B cell (primary cell): ENCODE measurements around the gene L3MBTL3. TPM values are rescaled to one million over a fixed set of nuclear protein-coding genes. Genes with fewer than 3 reads are reported as not detected.

Experiments
- ATAC-seq: fragments of 200-7000 bp; cut with Tn5 transposase; one replicate; pipeline ENCODE4 v1.10.0; 2021; ENCODE audit warnings: low read depth, mild to moderate bottlenecking, moderate number of reproducible peaks, moderate library complexity
- CTCF ChIA-PET: fragments of 350-600 bp; sonication (Branson Sonifier 250); formaldehyde crosslinking; loops from one replicate; lab custom pipeline; 2021; ENCODE audit warnings: antibody characterized with exemption, inconsistent platforms; lab: Charles Lee
- POLR2A ChIA-PET: fragments of 350-600 bp; sonication (Branson Sonifier 250); formaldehyde crosslinking; loops from one replicate; lab custom pipeline; 2021; ENCODE audit warnings: antibody characterized with exemption; lab: Charles Lee
- DNase-seq: peaks from one replicate; pipeline ENCODE4 v3.0.0; 2013
- H2AFZ ChIP-seq: 2 replicates; pipeline ENCODE4 v1.6.1; 2012; ENCODE audit warnings: mild to moderate bottlenecking, low read depth, low read length; ENCODE audit not compliant: insufficient read depth, poor library complexity, severe bottlenecking
- H3K27ac ChIP-seq, 2 donors: 1 replicate in 1 of 2; 2 replicates in 1 of 2; pipeline ENCODE4 v1.5.1; 2012 to 2013; ENCODE audit warnings: low read length in 2 of 2, mild to moderate bottlenecking in 2 of 2, moderate library complexity in 1 of 2
- H3K27me3 ChIP-seq, 4 experiments: fragments of 200-600 bp in 1 of 4; sonication (generic) in 1 of 4; replicated peaks in 1 of 4; 1 replicate in 2 of 4; 2 replicates in 2 of 4; pipeline versions ENCODE4 v1.6.1 to v1.7.0; 2013 to 2016; ENCODE audit warnings: low read length in 3 of 4, mild to moderate bottlenecking in 2 of 4, mixed read lengths in 1 of 4, moderate library complexity in 1 of 4; ENCODE audit not compliant: insufficient read depth in 4 of 4, control insufficient read depth in 3 of 4; ENCODE audit errors: control extremely low read depth in 1 of 4
- H3K36me3 ChIP-seq, 2 experiments: replicated peaks in 1 of 2; 1 replicate in 1 of 2; 2 replicates in 1 of 2; pipeline versions ENCODE4 v1.6.1 to v1.7.1; 2013; ENCODE audit warnings: low read length in 1 of 2; ENCODE audit not compliant: insufficient read depth in 2 of 2, control insufficient read depth in 1 of 2; ENCODE audit errors: control extremely low read depth in 1 of 2, extremely low read depth in 1 of 2
- H3K4me1 ChIP-seq, 2 donors: fragments of 200-600 bp in 1 of 2; sonication (generic) in 1 of 2; 1 replicate in 1 of 2; 2 replicates in 1 of 2; pipeline versions ENCODE4 v1.5.1 to v1.6.1; 2013 to 2017; ENCODE audit warnings: low read length in 2 of 2; ENCODE audit not compliant: control insufficient read depth in 2 of 2, insufficient read depth in 2 of 2
- H3K4me2 ChIP-seq: replicated peaks from 2 replicates; pipeline ENCODE3; 2012; ENCODE audit warnings: mild to moderate bottlenecking, low read depth, low read length; ENCODE audit not compliant: poor library complexity, severe bottlenecking
- H3K4me3 ChIP-seq, 5 experiments: fragments of 200-600 bp in 1 of 5; sonication (generic) in 1 of 5; 1 replicate in 3 of 5; 2 replicates in 2 of 5; pipeline versions ENCODE4 v1.5.1 to v1.7.0; 2011 to 2016; ENCODE audit warnings: low read length in 4 of 5, mild to moderate bottlenecking in 4 of 5, low read depth in 2 of 5, control low read depth in 1 of 5, moderate library complexity in 1 of 5; ENCODE audit not compliant: insufficient read depth in 1 of 5; ENCODE audit errors: control extremely low read depth in 1 of 5, extremely low read depth in 1 of 5
- H3K79me2 ChIP-seq: fragments of 200-600 bp; sonication (generic); one replicate; pipeline ENCODE4 v1.6.0; 2016; ENCODE audit warnings: low read length; ENCODE audit not compliant: control insufficient read depth, insufficient read depth
- H3K9ac ChIP-seq: fragments of 200-600 bp; sonication (generic); 2 replicates; pipeline ENCODE4 v1.6.1; 2017; ENCODE audit warnings: mild to moderate bottlenecking, low read length, moderate library complexity
- H3K9me3 ChIP-seq, 3 donors: one replicate each; pipeline versions ENCODE4 v1.6.1 to v1.7.1; 2013; ENCODE audit warnings: low read length in 2 of 3; ENCODE audit not compliant: control insufficient read depth in 2 of 3, insufficient read depth in 1 of 3; ENCODE audit errors: control extremely low read depth in 1 of 3
- H4K20me1 ChIP-seq: 2 replicates; pipeline ENCODE4 v1.6.0; 2012; ENCODE audit warnings: mild to moderate bottlenecking, low read length; ENCODE audit not compliant: insufficient read depth, control insufficient read depth, poor library complexity, severe bottlenecking
- H3K27ac Mint-ChIP-seq: one replicate; pipeline ENCODE4 v1.8.0; 2021; ENCODE audit warnings: mixed read lengths
- H3K27me3 Mint-ChIP-seq: one replicate; pipeline ENCODE4 v1.8.0; 2021; ENCODE audit warnings: mixed read lengths
- H3K4me1 Mint-ChIP-seq: one replicate; pipeline ENCODE4 v1.8.0; 2021; ENCODE audit warnings: mixed read lengths
- H3K4me3 Mint-ChIP-seq: one replicate; pipeline ENCODE4 v1.8.0; 2021; ENCODE audit warnings: mixed read lengths
- H3K9me3 Mint-ChIP-seq: one replicate; pipeline ENCODE4 v1.8.0; 2022; ENCODE audit warnings: mixed read lengths; ENCODE audit not compliant: insufficient read depth
- CTCF ChIP-seq: fragments of 200-600 bp; IDR thresholded peaks from one replicate; pipeline ENCODE4 v1.8.0; 2022; ENCODE audit warnings: antibody characterized with exemption, mild to moderate bottlenecking
- EZH2 ChIP-seq: IDR thresholded peaks from 2 replicates; pipeline ENCODE4 v1.6.1; 2012; ENCODE audit warnings: borderline replicate concordance, low read depth, mild to moderate bottlenecking, moderate library complexity, low read length; ENCODE audit not compliant: insufficient read depth, poor library complexity, severe bottlenecking
- WGBS: methylation state at CpG from one replicate; pipeline ENCODE4 v1.1.5; 2013; ENCODE audit warnings: missing lambda C conversion rate; ENCODE audit not compliant: insufficient coverage; 5-methylcytosine and 5-hydroxymethylcytosine counted together
- intact Hi-C: fragments of 100-400 bp; cut with micrococcal nuclease; formaldehyde crosslinking; loops from one replicate; pipeline ENCODE4 v1.10.0; 2022
- polyA plus RNA-seq: library from polyadenylated mRNA; depleted of rRNA; stranded (reverse); fragments of >200 nt; gene quantifications from 2 replicates; pipeline ENCODE4 v1.2.3, GENCODE V29; 2012
- total RNA-seq, 2 donors: library from RNA; stranded (reverse); fragments of 120-200 nt in 1 of 2; gene quantifications; 1 replicate in 1 of 2; 2 replicates in 1 of 2; pipeline versions ENCODE4 v1.2.3 to v1.2.4, GENCODE V29; 2013 to 2022

Gene L3MBTL3
- total and polyA plus RNA-seq, 2 donors (not counting 1 experiment from before 2014, with no cell fraction given), result 28.0 to 46.4 TPM

GRCh38 chr6:129994410-129994809, 24.0 kb upstream of the L3MBTL3 start:
- 91% methylated on average over 4 of the region's 4 CpGs for WGBS
- CTCF ChIA-PET, result no interaction called here
- Histone ChIP-seq H3K4me1 (no peaks in the 10 kb centered on the region), H3K36me3 (no peaks in the 10 kb centered on the region), H3K27ac (no peak overlapping the region), H3K27me3 (no peaks in the 10 kb centered on the region), H3K9ac (no peak overlapping the region), H3K9me3 (no peaks in the 10 kb centered on the region), H3K4me2 (no peak overlapping the region), H3K4me3 (no peak overlapping the region), H2AFZ (no peak overlapping the region), H3K79me2 (no peaks in the 10 kb centered on the region), H4K20me1 (no peaks in the 10 kb centered on the region)
- ATAC-seq, result no peak
- DNase-seq, result no peak
- TF ChIP-seq CTCF, result no peak
- TF ChIP-seq EZH2, result no peak
- H3K4me1 Mint-ChIP-seq, result no peaks in the 10 kb centered on the region
- POLR2A ChIA-PET, result no interaction called here
- H3K9me3 Mint-ChIP-seq, result no peaks in the 10 kb centered on the region
- H3K27me3 Mint-ChIP-seq, result peaks cover 8% of the 10 kb centered on the region
- H3K27ac Mint-ChIP-seq, result no peak overlapping the region
- no peak overlapping the region for H3K4me3 Mint-ChIP-seq
- intact Hi-C loops, result no loop called here

DNA sequence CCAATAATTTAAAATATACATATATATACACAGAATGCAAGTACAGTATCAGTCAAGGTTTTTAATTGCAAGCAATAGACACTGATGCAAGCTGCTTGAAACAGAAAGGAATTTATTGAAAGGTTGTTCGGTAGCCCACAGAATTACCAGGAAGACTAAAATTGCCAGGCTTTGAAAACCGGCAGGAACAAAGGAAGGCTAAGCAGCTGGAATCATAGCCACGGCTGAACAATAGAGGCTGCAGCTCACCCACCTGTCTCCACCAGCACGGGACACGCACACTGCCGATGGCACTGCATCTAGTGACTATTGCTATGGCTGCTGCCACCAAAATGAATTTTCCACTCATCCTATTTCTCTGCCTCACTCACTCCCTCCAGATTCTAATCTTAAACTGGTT, 22.0 kb upstream of the L3MBTL3 start:
- H3K4me1 ChIP-seq, result no peaks in the 10 kb centered on the region
- H2AFZ ChIP-seq, result no peak overlapping the region
- no peak for ATAC-seq
- intact Hi-C loops, result no loop called here
- 96% methylated on average over 5 of the region's 6 CpGs for WGBS
- CTCF ChIA-PET, result no interaction called here
- H3K27me3 ChIP-seq, result no peaks in the 10 kb centered on the region
- H3K79me2 ChIP-seq, result no peaks in the 10 kb centered on the region
- H3K27me3 Mint-ChIP-seq, result peaks cover 21% of the 10 kb centered on the region
- POLR2A ChIA-PET, result interaction anchor here (0.7 kb wide), 1 partner anchor 248 kb away, joined by 5 read pairs; no protein-coding TSS in a partner anchor
- no peaks in the 10 kb centered on the region for H3K9me3 Mint-ChIP-seq
- no peak for DNase-seq
- no peak overlapping the region for H3K4me2 ChIP-seq
- H4K20me1 ChIP-seq, result no peaks in the 10 kb centered on the region
- no peak overlapping the region for H3K27ac Mint-ChIP-seq
- no peak overlapping the region for H3K4me3 Mint-ChIP-seq
- H3K27ac ChIP-seq, result no peak overlapping the region
- H3K9me3 ChIP-seq, result no peaks in the 10 kb centered on the region
- TF ChIP-seq EZH2, result no peak
- TF ChIP-seq CTCF, result no peak
- no peaks in the 10 kb centered on the region for H3K4me1 Mint-ChIP-seq
- H3K4me3 ChIP-seq, result no peak overlapping the region
- no peaks in the 10 kb centered on the region for H3K36me3 ChIP-seq
- no peak overlapping the region for H3K9ac ChIP-seq
